ENCODE data around the gene APBA2. TPM values are rescaled to one million over a fixed set of nuclear protein-coding genes. Genes with fewer than 3 reads are reported as not detected.

APBA2 gene
- total RNA-seq, 4 donors from 2014 or later = 1.6 to 8.2 (median 2.5) TPM

- Histone ChIP-seq H3K27me3 (peaks cover 6% of the 10 kb centered on the region), H3K4me3 (no peak overlapping the region), H3K27ac (no peak overlapping the region), H3K9me3 (no peaks in the 10 kb centered on the region), H3K36me3 (no peaks in the 10 kb centered on the region), H3K4me1 (peaks cover 0 to 14% (median 3%) of the 10 kb centered on the region in 4 donors)
- WGBS, 2 donors (ENCODE audit: low coverage in 1 of 2) = 70 to 84% methylated on average over 2 to 13 of the region's 15 CpGs
- no peak for TF ChIP-seq POLR2AphosphoS5 (IDR thresholded peaks at IDR 0.05)
- no peak for TF ChIP-seq POLR2A (IDR thresholded peaks at IDR 0.05)
- TF ChIP-seq, protein P1, sequence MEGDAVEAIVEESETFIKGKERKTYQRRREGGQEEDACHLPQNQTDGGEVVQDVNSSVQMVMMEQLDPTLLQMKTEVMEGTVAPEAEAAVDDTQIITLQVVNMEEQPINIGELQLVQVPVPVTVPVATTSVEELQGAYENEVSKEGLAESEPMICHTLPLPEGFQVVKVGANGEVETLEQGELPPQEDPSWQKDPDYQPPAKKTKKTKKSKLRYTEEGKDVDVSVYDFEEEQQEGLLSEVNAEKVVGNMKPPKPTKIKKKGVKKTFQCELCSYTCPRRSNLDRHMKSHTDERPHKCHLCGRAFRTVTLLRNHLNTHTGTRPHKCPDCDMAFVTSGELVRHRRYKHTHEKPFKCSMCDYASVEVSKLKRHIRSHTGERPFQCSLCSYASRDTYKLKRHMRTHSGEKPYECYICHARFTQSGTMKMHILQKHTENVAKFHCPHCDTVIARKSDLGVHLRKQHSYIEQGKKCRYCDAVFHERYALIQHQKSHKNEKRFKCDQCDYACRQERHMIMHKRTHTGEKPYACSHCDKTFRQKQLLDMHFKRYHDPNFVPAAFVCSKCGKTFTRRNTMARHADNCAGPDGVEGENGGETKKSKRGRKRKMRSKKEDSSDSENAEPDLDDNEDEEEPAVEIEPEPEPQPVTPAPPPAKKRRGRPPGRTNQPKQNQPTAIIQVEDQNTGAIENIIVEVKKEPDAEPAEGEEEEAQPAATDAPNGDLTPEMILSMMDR (IDR thresholded peaks at IDR 0.05) = no peak
- TF ChIP-seq EP300 (IDR thresholded peaks at IDR 0.05; ENCODE audit: low read depth) = no peak
- no peak for DNase-seq
- in situ Hi-C loops (cut with MboI; ENCODE audit: low pct_ligation_motif_present in 1 of 4, low pct_unique_long_range_greater_than_20kb in 1 of 4, low sequenced_read_pairs in 3 of 4) = no loop called here
- intact Hi-C loops (cut with DNase I; ENCODE audit: low total_unique reads) = no loop called here
These were observed 254.9 kb downstream of the APBA2 start for GRCh38 chr15:29140475-29141307.

GRCh38 chr15:29141308-29142128, 255.7 kb downstream of the APBA2 start:
- Histone ChIP-seq H3K27ac (no peak overlapping the region), H3K27me3 (peaks cover 6% of the 10 kb centered on the region), H3K4me1 (peaks cover 0 to 14% (median 3%) of the 10 kb centered on the region in 4 donors), H3K4me3 (no peak overlapping the region), H3K9me3 (no peaks in the 10 kb centered on the region), H3K36me3 (no peaks in the 10 kb centered on the region)
- WGBS, 2 donors (ENCODE audit: low coverage in 1 of 2) = 17 to 53% methylated on average over 2 to 12 of the region's 12 CpGs
- peak; percentile 17 for DNase-seq
- in situ Hi-C loops (cut with MboI; ENCODE audit: low pct_ligation_motif_present in 1 of 4, low pct_unique_long_range_greater_than_20kb in 1 of 4, low sequenced_read_pairs in 3 of 4) = no loop called here
- intact Hi-C loops (cut with DNase I; ENCODE audit: low total_unique reads) = no loop called here
- no peak for TF ChIP-seq POLR2AphosphoS5 (IDR thresholded peaks at IDR 0.05)
- TF ChIP-seq POLR2A (IDR thresholded peaks at IDR 0.05) = no peak
- no peak for TF ChIP-seq EP300 (IDR thresholded peaks at IDR 0.05; ENCODE audit: low read depth)
- TF ChIP-seq, protein P1 (IDR thresholded peaks at IDR 0.05) = no peak

GRCh38 chr15:29142129-29142747, 256.5 kb downstream of the APBA2 start:
- in situ Hi-C loops (cut with MboI; ENCODE audit: low pct_ligation_motif_present in 1 of 4, low pct_unique_long_range_greater_than_20kb in 1 of 4, low sequenced_read_pairs in 3 of 4) = no loop called here
- H3K27ac ChIP-seq = no peak overlapping the region
- no peaks in the 10 kb centered on the region for H3K9me3 ChIP-seq
- H3K4me3 ChIP-seq = no peak overlapping the region
- peaks cover 6% of the 10 kb centered on the region for H3K27me3 ChIP-seq
- TF ChIP-seq POLR2A (IDR thresholded peaks at IDR 0.05) = no peak
- no peak for TF ChIP-seq POLR2AphosphoS5 (IDR thresholded peaks at IDR 0.05)
- TF ChIP-seq, protein P1 (IDR thresholded peaks at IDR 0.05) = no peak
- no peak for TF ChIP-seq EP300 (IDR thresholded peaks at IDR 0.05; ENCODE audit: low read depth)
- intact Hi-C loops (cut with DNase I; ENCODE audit: low total_unique reads) = no loop called here
- 70 to 82% methylated on average over 3 to 8 of the region's 8 CpGs for WGBS, 2 donors (ENCODE audit: low coverage in 1 of 2)
- no peaks in the 10 kb centered on the region for H3K36me3 ChIP-seq
- DNase-seq = no peak
- peaks cover 0 to 14% (median 3%) of the 10 kb centered on the region in 4 donors for H3K4me1 ChIP-seq

GRCh38 chr15:29143293-29143692, 257.5 kb downstream of the APBA2 start:
- H3K9me3 ChIP-seq = no peaks in the 10 kb centered on the region
- no peak overlapping the region for H3K27ac ChIP-seq
- H3K27me3 ChIP-seq = peaks cover 6% of the 10 kb centered on the region
- DNase-seq = no peak
- peaks cover 0 to 14% (median 3%) of the 10 kb centered on the region in 4 donors for H3K4me1 ChIP-seq
- in situ Hi-C loops (cut with MboI; ENCODE audit: low pct_ligation_motif_present in 1 of 4, low pct_unique_long_range_greater_than_20kb in 1 of 4, low sequenced_read_pairs in 3 of 4) = no loop called here
- intact Hi-C loops (cut with DNase I; ENCODE audit: low total_unique reads) = no loop called here
- TF ChIP-seq POLR2A (IDR thresholded peaks at IDR 0.05) (no peak), EP300 (IDR thresholded peaks at IDR 0.05; ENCODE audit: low read depth) (no peak), POLR2AphosphoS5 (IDR thresholded peaks at IDR 0.05) (no peak)
- TF ChIP-seq, protein P1 (IDR thresholded peaks at IDR 0.05) = no peak
- H3K4me3 ChIP-seq = no peak overlapping the region
- H3K36me3 ChIP-seq = no peaks in the 10 kb centered on the region
- WGBS, 2 donors (ENCODE audit: low coverage in 1 of 2) = 89% methylated on average over 5 of the region's 5 CpGs; no CpG with 5 or more reads in 1 of the 2 donors

Data from transverse colon (tissue), 4 donors.